GM18861 (cell line): ENCODE data around the gene SLCO1C1.
"Not testable (repeated sequence)": the region's sequence is repeated elsewhere in the genome, so short reads cannot be mapped to it uniquely, and the experiment has no call there.

Experiments used
- ATAC-seq: cut with Tn5 transposase; IDR thresholded peaks from one replicate; pipeline ENCODE4 v1.9.1; 2021; ENCODE audit not compliant: unreplicated experiment

SLCO1C1 gene, protein sequence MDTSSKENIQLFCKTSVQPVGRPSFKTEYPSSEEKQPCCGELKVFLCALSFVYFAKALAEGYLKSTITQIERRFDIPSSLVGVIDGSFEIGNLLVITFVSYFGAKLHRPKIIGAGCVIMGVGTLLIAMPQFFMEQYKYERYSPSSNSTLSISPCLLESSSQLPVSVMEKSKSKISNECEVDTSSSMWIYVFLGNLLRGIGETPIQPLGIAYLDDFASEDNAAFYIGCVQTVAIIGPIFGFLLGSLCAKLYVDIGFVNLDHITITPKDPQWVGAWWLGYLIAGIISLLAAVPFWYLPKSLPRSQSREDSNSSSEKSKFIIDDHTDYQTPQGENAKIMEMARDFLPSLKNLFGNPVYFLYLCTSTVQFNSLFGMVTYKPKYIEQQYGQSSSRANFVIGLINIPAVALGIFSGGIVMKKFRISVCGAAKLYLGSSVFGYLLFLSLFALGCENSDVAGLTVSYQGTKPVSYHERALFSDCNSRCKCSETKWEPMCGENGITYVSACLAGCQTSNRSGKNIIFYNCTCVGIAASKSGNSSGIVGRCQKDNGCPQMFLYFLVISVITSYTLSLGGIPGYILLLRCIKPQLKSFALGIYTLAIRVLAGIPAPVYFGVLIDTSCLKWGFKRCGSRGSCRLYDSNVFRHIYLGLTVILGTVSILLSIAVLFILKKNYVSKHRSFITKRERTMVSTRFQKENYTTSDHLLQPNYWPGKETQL

DNA sequence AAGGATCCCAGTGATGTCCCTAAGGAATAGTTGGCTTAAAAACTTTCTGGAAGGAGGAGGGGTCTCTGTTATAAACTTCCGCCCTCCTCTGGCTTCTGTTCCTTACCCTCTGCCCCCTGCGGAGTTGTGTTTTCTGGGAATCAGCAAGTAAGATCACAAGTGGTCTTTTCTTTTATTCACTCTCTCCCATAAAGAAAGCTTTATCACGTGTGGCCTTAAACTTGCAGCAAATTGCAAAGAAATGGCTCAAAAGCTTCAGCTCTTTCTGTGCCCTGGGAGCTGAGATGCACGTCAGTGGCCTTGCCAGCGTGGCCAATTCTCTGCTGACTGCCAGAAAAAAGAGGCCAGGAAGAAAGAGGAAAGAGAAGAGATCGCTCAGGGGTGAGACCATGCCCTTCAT, at the start of gene SLCO1C1:
SLCO1C1 (plus strand) TSS at position 101 of the 400 bp plus-strand sequence. CDS start 4,245 bp downstream, outside the sequence.
- no peak for ATAC-seq

DNA sequence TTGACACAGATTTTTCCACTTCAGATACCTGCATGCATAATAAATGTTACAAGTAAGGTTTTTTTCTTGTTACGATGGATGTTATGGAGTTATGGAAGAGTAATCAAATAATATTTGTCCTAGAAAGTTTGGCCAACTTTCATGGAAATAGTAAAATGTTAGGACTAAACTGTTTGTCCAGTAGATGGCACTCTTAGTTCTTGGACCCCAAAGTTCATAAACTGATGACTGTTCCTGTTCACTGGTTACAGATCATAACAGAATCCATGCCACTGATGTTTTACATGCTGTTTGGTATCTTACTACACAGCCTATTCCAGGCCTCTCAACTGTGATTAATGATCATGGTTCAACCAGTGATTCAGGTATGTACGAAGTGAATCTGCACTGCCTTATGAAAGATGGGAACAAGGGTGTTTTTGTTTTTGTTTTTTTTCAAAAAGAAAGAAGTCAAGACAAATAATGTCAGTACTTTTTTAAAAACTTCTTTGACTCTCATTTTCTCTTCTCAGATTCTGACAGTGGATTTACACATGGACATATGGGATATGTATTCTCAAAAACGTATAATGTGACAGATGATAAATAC, 48.8 kb upstream of the SLCO1C1 start:
- no peak for ATAC-seq

DNA sequence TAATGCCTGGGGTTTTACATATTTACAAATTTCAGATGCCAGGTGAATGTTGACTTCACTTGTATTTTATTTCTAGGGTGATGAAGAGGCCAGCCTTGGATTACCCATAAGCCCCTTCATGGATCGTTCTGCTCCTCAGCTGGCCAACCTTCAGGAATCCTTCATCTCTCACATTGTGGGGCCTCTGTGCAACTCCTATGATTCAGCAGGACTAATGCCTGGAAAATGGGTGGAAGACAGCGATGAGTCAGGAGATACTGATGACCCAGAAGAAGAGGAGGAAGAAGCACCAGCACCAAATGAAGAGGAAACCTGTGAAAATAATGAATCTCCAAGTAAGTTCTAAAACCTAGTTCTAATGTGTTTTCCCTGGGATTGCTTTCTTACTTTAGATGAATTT, 41.3 kb upstream of the SLCO1C1 start:
- ATAC-seq, result no peak

DNA sequence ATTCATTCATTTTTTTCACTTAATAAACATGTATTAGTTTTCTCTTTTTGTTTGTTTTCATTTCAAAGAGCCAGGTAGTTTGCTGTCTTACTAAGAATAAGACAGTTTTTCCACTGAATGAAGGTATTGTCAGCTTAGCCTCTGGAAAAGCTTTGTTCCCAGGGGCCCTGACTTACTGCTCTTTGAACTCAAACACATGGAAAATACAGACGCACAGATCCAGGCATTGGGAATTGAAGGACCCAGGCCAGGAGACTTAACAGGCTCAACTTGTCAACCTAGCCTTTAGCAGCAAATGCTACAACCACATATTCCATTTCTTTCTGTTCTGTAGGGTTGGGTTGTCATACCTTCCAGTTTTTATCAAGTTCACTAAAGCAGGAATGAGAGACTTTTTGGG, 38.5 kb upstream of the SLCO1C1 start:
- ATAC-seq, result no peak

DNA sequence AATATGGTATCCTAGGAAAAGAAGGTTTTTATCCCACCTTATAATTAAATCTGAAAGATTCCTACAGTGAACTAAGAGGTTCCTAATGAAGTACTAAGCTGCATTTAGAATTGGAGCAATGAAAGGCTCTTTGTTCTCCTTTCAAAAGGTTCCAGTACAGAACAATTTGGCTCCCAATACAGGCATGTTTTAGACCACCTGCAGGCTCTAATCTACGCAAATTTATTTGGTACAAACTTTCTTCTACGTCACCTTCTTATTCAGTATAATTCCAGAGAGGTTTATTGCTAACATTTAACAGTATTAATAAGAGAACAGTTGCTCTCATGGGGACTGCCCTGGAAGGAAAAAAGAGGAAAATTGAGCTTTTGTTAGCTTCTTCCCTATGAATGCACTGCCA, 37.6 kb upstream of the SLCO1C1 start:
- no peak for ATAC-seq

DNA sequence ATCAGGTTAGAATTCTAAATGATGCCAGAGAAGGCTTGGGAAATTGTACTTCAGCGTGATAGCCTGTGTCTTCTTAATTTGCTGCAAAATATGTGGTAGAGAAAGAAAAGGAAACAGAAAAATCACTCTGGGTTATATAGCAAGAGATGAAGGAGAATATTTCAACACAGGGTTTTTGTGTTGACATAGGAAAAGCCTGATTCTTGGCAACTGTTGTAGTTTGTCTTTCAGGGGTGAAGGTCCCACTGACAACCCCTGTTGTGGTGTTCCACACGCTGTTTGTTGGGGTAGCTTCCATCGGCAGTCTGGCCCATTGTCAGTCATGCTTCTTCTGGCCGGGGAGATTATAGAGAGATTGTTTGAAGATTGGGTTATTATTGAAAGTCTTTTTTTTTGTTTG, 13.8 kb upstream of the SLCO1C1 start:
- ATAC-seq, result no peak

DNA sequence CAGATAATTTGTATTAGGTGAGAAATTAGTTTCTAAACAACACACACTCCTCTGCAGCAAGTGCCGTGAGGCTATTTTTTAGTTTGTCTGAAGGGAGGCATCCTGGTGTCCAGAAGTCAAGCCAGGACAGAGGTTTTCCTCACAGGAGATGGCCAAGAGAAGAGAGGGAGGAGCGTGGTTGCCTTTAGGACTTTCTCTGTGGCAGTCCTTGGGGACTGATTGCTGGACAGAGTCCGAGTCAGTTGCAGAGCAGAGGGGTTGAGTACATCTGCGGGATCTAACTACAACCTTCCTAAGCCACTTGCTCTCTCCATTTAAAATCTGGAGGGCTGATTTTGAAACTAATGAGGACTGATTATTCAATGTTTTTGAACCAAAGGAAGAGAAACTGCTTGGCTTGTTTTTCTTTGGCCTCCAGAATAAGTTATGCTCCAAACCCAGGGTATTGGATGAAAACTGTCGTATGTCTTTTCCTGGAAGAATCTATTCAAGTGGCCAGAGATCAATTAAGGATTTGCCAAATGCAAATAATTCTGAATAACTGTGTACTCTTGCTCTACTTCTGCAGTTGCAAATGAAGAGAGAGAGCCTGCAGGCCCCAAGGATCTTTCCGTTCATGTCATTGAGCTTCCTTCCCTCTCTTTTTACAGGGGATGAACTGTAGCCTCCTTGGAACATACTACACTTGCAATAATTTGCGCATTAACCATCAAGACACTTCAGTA, 1.2 kb downstream of the SLCO1C1 start:
- ATAC-seq, result no peak

DNA sequence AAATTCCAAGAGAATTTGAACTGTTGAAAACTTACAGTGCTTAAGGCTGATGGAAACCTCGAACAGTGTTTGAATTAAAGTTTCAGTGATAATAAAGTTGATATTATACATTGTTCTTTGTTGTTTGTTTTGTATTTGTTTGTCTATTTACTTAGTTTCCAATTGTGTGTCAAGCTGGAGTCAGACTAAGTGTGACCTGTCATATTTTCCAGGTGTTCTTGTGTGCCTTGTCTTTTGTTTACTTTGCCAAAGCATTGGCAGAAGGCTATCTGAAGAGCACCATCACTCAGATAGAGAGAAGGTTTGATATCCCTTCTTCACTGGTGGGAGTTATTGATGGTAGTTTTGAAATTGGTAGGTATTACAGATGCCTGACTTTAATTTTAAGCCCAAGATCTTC, 6.0 kb downstream of the SLCO1C1 start:
- no peak for ATAC-seq

DNA sequence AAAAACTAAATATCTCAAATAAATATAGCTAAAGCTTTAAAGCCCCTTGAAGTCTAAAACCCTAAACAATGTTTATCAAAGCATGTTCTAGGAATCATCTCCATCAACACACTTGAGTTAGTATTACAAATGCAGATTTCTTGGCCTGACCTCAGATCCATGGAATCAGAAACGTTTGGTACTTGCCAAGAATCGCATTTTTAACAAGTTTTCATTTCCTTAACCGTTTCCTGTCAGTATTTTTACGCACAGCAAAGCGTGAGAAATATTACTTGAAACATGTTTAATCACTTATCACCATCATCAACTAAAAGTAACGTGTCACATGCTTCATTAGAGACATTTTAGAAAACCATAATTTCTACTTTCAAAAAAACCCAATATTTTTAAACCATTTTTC, 9.7 kb downstream of the SLCO1C1 start:
- ATAC-seq, result no peak

DNA sequence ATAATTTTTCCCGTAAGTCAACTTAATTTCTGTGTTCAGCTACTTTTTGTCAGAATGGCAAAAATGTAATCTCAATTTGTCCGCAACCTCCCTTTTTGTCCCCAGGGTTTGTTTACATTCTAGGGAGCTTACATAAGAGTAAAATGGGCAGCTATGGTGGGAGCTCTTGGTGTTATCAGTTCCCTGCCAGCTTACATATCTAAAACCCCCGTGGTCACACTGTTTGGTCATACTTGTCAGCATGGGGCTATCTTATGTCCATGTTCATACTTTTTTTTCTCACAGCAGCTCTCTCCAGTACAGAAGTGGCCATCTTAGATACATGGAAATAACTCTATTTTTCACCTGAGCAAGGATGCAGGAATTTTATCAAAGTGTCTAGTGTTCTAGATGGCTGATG, 16.7 kb downstream of the SLCO1C1 start:
- no peak for ATAC-seq

DNA sequence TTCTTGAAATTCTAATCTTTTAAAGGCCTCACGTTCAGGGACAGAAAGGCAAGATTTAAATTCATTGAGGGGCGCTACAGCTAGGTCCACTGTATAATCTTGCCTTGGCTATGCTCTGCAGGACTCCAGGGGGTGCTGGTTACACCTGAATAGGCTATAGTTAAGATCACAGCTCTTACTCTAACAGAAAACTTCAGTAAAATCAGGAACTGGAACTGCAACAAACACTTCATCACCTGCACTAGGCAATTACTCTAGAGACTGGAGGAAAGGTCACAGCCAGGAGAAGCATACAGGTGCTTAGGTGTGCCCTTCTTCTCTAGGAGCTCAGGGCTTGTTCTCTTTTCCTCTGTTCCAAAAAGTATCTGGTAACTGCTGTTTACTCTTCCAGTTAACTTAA, 20.9 kb downstream of the SLCO1C1 start:
- ATAC-seq, result no peak

DNA sequence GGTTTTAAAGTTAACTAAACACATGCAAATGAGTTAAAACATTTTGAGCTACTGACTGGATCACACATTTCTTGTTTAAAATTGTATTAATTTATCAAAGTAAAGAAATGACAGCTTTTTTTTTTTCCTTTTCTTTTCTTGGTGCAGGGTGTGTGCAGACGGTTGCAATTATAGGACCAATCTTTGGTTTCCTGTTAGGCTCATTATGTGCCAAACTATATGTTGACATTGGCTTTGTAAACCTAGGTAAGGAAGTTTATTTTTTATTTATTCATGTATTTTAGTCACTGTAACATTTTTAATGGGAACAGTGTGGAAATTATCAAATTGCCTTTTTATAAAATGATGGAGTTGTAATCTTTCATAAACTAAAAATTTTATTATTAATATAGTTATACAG, 21.9 kb downstream of the SLCO1C1 start:
- no peak for ATAC-seq

DNA sequence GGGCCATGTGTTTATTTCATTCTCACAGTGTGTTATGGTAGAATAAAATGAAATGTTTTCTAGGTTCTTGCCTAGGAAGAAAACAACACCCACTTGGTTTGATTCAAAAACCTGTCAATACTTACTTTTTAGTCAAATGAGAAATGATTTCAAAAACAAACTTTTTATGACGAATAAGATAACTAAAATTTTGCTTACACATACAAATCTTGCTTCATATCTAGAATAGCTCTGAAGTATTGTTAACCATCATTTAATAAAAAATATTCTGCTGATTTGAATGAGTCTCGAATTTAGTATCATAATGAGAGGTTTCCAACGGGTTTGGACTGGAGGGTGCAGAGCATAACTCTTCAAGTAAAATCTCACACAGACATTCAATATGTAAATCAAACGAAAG, 23.2 kb downstream of the SLCO1C1 start:
- no peak for ATAC-seq

DNA sequence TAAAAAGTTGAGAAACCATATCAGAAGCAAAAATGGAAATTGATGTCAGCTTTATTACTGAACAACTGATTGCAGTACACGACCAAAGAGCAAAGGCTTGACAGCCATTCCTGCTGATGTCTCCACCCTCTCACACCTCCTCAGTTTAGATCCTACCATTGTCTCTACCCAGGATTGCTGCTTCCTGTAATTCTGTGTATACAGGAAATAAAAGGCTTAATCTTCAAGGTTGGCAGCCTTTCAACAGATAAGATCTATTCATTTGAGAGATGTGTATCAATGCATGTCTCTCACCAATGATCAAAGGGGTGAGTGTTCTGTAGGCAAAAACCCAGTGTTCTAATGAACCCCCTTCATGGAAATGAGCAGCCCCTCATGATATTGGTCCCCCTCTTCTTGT, 27.0 kb downstream of the SLCO1C1 start:
- no peak for ATAC-seq

DNA sequence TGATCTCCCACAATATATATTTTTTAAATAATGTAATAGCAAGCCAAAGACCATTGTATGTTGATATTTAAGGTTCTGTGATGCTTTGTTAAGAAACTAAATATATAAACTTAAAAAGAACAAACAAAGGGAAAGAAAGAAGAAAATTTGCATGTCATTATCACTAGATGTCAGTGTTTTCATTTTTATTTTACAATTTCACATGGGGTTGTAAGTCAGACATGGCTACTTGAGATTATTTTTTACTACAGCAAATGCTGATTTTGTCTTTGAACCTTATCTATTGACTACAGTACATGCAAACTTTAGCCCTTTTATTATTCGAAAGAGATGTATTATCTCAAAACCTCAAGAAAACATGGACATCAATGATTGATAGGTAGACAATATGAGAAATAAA, 36.1 kb downstream of the SLCO1C1 start:
- ATAC-seq, result no peak

DNA sequence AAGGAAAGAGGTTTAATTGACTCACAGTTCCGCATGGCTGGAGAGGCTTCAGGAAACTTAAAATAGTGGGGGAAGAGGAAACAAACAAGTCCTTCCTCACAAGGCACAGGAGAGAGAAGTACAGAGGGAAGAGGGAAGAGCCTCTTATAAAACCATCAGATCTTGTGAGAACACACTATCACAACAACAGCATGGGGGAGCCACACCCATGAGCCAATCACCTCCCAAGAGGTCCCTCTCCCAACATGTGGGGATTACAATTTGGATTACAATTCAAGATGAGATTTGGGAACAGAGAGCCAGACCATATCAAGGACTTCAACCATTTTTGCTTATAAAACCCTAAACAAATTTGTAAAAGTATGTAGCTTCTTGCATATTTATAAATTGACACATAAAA, 45.8 kb downstream of the SLCO1C1 start:
- ATAC-seq, result no peak

DNA sequence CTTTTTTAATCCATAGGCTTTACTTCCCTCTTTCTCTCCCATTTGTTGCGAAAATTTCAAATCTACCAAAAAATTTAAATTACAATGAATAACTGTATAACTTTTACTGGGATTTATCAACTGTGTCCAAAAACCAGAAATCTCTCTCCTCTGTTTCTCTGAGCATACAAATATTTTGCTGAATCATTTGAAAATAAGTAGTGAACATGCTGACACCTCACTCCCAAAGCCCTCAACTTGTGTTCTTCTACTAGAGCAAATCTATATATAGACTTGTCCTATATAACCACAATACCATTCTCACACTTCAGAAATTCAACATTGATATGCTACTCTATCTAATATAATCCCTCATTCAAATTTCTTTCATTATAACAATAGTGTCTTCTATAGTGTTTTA, 53.1 kb downstream of the SLCO1C1 start:
- ATAC-seq, result no peak

DNA sequence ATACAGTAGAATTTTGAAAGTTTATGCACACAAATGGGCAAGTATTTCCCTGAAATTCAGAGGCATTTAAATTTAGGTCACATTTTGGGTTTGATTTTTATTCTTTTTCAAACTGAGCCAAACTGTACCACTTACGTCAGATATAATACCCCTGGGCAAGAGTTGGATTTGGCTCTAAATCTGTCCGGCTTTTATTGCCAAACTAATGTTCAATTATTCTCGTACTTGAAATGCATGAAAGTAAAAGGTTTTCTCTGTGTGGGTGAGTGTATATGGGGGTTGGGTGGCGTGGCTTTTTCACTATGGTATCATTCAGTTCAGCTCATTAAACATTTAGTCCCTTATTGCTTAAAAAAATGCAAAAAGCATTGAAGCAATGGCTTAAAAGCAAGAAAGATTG, 55.9 kb downstream of the SLCO1C1 start:
- ATAC-seq, result no peak

DNA sequence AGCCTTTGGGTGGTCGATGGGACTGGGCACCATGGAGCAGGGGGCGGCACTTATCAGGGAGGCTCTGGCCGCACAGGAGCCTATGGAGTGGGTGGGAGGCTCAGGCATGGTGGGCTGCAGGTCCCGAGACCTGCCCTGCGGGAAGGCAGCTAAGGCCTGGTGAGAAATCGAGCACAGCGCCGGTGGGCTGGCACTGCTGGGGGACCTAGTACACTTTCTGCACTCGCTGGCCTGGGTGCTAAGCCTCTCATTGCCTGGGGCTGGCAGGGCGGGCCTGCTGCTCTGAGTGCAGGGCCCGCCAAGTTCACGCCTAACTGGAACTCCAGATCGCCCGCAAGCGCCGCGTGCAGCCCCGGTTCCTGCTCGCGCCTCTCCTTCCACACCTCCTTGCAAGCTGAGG, 82.3 kb downstream of the SLCO1C1 start:
- no peak for ATAC-seq

DNA sequence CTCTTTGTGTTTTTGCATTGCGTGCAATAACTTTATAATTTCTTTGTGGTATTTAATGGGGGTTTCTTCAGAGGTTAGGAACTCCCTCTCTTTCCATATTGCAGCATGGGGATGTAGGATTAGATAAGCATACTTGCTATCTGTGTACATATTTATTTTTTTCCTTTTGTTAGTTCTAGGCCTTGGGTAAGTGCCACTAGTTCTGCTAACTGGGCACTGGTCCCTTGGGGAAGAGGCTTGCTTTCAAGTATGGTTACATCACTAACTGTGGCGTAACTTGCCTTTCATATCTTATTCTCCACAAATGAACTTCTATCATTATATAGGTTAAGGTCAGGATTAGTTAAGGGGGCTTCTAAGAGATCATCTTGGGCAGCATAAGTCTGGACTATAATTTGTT, 83.8 kb downstream of the SLCO1C1 start:
- ATAC-seq, result no peak

DNA sequence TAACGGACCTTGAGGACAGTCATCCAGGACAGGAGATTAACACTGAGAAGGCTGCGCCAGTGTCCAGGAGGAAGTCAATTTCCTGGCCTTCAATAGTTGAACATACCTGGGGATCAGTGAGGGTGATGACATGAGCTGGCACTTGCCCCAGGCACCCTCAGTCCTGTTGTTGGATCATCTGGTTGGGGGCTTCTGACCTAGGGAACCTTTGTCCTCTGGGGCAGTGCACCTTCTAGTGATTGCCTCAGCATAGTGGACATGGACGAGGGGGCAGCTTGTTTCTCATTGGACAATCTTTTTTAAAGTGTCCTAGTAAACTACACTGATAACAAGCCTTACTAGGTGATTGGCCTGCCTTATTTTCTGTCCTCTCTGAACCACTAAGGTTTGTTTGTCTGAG, 84.8 kb downstream of the SLCO1C1 start:
- not testable (repeated sequence) for ATAC-seq
